OCI-LY3 (cell line): Measurements from ENCODE around the gene TRPC3.

ENCODE experiments used
- EZH2phosphoT487 ChIP-seq: fragments of 200-600 bp; shearing (Covaris generic); IDR thresholded peaks from 2 replicates; pipeline ENCODE4 v1.6.1; 2018; ENCODE audit warnings: antibody characterized with exemption, mixed run types, low read depth
- TF ChIP-seq, protein P1 (sequence below): fragments of 200-600, 300-600 bp; sonication (generic); IDR thresholded peaks from 2 replicates; pipeline ENCODE4 v1.5.1; 2014; ENCODE audit warnings: antibody characterized with exemption, low read length, low read depth

DNA sequence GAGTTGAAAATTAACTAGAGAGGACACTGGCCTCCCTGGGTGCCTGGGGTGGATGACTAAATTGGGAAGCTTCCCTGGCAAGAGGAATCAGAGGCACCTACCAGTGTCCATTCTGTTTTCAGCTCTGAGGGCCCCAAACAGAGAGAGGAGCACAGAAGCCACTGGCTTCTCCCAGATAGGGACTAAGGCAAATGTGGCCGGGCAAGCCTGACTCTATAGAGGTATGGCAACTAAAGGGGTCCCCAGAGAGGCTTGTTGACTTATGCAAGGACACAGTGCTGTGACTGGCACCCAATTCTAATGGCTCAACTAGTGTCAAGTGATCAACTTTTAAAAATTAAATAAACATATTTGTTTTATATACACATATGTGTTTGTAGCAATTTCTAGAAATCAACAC is 17.2 kb downstream of the TRPC3 start:
- TF ChIP-seq, protein P1, sequence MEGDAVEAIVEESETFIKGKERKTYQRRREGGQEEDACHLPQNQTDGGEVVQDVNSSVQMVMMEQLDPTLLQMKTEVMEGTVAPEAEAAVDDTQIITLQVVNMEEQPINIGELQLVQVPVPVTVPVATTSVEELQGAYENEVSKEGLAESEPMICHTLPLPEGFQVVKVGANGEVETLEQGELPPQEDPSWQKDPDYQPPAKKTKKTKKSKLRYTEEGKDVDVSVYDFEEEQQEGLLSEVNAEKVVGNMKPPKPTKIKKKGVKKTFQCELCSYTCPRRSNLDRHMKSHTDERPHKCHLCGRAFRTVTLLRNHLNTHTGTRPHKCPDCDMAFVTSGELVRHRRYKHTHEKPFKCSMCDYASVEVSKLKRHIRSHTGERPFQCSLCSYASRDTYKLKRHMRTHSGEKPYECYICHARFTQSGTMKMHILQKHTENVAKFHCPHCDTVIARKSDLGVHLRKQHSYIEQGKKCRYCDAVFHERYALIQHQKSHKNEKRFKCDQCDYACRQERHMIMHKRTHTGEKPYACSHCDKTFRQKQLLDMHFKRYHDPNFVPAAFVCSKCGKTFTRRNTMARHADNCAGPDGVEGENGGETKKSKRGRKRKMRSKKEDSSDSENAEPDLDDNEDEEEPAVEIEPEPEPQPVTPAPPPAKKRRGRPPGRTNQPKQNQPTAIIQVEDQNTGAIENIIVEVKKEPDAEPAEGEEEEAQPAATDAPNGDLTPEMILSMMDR, result no peak
- TF ChIP-seq EZH2phosphoT487, result no peak
